NCI-H748 treated with DMSO at 0.1 percent for 48 hours (cell line): ENCODE data around the gene CCDC178.
A peak's percentile ranks its signal among the peaks of the same experiment; 100 is the strongest.
"Not testable (repeated sequence)": the region's sequence is repeated elsewhere in the genome, so short reads cannot be mapped to it uniquely, and the experiment has no call there.

Source experiments
- DNase-seq: peaks from one replicate; lab custom pipeline; 2025; lab: John Stamatoyannopoulos, UW

Gene CCDC178

DNA sequence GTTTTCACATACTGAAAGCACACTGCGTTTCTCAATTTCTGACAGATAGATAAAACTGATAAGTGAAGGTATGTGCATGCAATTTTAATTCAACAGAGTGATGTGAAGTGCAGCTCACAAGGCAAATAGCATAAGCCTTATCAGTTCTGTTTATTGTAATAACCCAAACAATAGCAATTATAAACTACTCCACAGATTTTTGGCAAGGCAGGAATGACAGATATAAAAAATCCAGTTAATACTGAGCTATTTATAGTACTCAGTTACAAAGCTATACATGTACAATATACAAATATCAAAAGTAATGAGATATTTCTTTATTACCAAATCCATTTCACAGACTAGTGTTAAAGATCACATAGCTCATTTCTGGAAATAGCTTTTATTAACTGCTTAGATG lies 456.8 kb downstream of the CCDC178 start:
- DNase-seq: no peak

DNA sequence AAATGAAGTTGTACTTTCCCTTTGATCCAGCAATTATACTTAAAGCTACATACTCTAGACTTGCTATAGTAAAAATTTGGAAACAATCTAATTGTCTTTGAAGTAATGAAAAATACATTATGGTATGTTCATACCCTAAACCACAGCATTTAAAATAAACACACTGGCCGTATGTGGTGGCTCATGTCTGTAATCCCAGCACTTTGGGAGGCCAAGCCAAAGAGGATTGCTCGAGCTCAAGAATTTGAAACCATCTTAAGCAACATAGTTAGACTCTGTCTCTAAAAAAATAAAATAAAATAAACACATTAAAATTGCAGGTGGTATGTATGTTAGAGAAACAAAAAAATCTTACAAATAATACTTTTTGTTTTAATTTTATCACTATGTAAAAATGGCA lies 459.6 kb downstream of the CCDC178 start:
- DNase-seq: no peak

DNA sequence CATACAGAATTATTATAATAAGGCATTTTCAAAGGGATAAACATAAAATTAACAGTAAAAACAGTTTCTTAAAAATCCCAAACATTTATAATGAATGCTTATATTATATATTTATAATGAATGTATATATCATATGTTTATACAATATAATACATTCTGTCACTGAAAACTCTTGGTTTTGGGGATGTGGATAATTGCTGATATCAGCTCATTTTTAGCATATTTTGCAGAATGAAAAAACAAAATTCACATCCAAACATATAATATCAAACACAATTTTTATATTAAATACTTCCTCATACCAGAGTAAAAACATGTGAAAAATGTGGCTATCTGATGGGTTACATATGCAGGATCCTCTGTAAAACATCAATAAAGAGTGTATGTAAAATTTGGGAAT lies 465.0 kb downstream of the CCDC178 start:
- DNase-seq: no peak

DNA sequence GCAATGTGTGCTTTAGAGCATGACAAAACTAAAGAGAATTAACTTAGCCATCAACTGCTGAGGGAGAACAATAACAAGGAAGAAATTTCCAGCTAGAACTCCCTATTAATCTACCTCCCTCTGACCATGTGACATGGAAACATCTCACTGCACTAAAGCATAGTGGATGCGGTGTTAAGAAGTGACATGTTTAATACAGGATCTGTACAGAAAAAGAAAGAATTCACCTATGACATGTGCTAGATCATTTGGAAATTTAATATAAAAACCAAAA lies 465.4 kb downstream of the CCDC178 start:
- DNase-seq: no peak

DNA sequence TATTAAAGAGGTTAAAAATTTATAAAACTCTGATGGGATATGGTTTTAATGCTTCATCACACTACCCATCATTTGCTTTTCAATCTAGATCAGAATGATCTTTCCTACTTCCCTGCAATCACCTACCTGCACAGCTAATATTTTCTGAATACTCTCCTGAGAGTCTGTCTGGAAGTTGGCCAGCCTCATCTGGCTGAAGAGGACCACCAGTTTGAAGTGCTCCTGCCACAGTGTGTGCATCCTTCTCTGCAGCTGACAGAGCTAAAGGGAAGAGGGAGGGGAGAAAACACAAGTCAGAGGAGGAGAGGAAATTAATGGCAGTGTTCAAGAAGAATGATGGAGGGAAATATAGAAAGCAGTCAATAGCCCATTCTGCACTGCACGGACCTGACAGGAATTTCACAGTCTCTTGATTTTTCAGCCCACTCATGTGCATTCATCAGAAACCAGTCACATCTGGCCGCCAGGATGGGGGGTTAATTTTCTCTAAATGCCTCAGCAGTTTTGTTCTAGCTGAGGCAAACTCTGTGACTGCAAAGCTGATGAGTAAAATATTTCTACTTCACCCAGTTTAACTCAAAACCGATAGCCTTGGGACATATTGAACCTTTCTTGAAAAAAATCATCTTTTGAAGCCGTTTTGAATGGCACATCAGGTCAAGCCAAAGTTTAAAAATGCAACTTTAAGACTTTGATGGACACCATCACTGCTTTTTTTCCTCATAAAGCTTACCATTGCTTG lies 465.9 kb downstream of the CCDC178 start:
- peak; percentile 14 for DNase-seq

DNA sequence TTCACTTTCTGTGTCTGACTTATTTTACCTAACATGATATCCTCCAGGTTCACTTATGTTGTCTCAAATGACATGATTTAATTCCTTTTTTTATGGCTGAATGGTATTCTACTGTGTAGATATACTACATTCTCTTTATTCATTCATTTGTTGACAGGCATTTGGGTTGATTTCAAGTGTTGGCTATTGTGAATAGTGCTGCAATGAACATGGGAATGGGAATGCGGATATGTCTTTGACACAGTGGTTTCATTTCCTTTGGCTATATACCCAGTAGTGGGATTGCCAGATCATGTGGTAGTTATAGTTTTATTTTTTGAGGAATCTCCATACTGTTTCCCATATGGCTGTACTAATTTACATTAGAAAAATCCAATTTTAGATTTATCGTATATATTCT lies 472.3 kb downstream of the CCDC178 start:
- DNase-seq: no peak

DNA sequence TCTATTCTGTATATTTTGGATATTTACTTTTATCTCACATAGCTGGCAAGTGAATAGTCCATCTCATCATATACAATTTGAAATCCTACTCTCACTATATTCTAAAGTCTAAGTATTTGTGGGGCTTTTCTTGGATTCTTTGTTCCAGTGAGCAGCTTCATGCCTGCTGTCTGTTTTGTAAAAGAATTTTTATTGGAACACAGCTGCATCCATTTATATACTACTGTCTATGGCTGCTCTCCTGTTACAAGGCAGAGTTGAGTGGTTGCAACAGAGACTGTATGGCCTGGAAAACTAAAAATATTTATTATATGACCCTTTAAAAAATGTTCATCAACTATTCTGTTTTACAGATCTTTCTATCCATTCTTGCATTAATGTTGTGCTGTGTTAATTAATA lies 474.4 kb downstream of the CCDC178 start:
- no peak for DNase-seq

DNA sequence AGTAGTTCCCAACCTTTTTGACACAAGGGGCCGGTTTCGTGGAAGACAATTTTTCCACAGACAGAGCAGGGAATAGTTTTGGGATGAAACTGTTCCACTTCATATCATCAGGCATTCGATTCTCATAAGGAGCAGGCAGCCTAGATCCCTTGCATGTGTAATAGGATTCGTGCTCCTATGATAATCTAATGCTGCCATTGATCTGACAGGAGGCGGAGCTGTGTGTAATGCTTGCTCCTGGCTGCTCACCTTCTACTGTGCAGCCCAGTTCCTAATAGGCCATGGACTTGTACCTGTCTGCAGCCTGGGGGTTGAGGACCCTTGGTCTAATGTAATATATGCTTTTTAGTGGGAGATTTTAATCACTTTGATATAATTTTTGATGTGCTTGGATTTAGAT lies 479.0 kb downstream of the CCDC178 start:
- no peak for DNase-seq

DNA sequence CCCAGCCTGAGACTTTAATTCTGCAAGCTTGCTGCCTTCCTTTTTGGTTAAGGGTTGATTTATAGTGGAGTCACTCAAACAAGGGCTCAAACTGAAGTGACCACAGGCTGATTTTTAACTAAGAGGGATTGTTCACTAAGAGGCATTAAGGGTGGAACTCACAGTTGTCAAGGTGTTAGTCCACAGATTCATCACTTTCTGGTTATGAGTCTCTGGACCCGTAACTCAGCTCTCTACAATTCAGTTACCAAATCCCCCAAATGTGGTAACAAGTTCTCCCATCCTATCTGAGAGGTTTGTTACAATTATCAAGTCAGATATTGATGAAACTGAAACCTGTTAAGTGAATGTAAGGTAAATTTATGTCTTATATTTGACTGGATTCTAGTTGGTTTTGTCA lies 481.8 kb downstream of the CCDC178 start:
- no peak for DNase-seq

DNA sequence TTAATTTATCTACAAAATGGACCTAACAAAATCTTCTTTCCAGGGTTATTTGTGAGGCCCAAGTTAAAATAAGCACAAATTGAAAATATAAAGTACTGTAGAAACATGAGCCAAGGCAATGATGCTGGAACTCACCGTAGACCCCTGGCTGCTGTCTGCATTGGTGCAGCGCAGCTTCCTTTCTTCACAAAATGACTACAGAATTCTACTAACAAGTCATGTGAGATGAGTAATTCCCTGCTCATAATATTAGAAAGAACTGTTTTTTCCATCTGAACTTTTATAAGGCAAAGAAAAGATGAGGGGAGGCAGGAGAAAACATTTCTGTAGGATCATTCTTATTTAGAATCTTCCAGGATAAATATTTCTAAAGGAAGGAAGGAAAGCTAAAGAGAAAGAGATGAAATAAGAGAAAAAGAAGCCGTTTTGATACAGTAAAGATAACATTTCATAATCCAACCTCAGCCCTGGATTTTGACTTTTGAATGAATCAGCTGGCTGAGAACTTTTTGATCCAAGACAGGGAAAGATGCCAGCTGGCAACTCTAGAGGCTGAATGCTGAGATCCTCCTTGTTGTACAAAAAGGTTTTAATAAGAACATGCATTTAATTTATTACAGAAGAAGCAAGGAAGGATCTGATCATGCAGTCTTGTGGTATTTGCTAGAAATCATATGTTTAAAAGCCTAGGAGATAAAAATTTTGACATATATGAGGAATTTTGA lies 483.8 kb downstream of the CCDC178 start:
- no peak for DNase-seq

DNA sequence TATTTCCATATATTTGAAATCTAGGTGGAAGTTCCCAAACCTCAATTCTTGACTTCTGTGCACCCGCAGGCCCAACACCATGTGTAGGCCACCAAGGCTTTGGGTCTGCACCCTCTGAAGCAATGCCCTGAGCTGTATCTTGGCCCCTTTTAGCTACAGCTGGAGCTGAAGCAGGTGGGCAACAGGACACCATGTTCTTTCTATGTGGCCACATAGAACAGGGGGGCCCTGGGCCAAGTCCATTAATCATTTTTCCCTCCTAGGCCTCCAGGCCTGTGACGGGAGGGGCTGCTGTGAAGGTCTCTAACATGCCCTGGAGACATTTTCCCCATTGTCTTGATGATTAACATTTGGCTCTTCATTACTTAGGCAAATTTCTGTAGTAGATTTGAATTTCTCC lies 488.2 kb downstream of the CCDC178 start:
- DNase-seq: not testable (repeated sequence)

DNA sequence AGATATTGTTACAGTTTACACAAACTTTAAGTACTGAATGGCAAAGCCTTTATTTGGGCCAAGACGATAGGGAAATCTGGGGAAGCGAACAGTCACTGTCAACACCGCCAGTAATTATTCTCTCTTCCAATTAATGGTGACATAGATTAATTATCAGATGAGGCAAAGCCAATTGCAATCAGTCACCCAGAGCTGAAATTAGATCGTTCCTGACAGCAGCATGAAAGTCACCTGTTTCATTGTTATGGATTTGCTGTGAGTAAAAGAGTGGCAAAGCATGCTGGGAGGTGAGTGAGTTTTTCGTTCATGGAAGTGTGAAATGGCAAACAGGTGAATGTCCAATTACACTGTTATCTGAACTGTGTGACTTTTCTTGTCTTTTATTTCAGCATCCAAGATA lies 502.9 kb downstream of the CCDC178 start:
- DNase-seq: peak; percentile 64

DNA sequence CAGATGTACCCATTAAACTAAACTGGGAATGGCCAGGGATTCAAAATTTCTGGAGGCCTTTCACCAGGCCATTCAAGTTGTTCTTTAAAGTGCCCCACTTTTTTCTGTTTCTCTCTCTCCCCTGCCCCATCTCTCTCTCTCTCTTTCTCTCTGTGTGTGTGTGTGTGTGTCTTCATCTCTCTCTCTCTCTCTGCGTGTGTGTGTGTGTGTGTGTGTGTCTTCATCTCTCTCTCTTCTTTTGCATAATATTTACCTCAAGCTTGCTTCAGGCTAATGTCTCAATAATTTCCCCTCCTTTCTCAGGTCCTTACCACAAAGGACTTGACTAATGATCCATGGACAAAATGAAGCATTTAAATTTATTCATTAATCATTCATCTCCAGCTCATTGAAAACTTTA lies 503.5 kb downstream of the CCDC178 start:
- DNase-seq: no peak

DNA sequence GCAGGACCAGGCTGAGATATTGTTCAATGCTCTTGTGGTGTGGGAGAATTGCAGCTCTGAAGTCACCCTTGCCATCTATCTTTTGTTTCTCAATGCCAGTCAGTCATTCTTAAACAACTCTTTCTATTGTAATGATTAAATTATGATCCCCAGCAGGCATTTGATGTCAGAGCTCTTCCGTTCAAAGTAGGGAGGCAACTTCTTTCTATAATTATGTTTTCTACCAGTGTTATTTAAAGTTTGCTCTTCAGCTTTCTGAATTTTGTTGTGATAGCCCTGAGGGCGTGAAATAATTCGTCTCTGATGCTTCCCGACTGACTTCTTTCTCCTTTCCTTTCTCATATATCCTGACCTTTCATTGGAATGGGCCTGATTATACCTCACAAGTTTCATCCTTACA lies 506.3 kb downstream of the CCDC178 start:
- no peak for DNase-seq

DNA sequence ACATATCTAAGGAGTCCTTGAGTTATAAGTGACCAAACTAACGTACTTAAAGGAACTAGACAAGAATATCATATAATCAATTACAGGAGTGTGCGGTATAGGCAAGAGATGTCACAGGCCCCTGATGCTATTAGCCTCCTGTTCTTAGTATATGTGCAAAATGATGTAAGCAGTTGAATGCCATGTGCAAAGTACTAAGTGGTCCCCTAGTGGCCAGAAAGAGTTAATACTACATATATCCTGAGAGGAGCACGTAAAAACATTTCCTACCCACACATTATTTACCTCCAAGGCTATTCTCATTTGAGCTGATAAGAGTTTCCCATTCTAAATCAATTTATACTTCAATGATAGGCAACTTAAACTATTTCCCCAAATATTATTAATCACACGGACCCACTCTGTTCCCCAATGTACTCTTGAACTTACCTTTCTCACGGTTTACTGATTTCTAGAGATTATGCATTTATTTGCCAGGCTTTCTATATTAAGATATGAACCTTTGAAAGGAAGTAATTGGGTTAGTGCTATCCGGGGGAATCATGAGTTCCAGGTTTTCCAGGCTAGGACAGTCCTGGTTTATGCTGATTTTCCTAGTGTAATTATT lies 509.7 kb downstream of the CCDC178 start:
- DNase-seq: peak; percentile 66

DNA sequence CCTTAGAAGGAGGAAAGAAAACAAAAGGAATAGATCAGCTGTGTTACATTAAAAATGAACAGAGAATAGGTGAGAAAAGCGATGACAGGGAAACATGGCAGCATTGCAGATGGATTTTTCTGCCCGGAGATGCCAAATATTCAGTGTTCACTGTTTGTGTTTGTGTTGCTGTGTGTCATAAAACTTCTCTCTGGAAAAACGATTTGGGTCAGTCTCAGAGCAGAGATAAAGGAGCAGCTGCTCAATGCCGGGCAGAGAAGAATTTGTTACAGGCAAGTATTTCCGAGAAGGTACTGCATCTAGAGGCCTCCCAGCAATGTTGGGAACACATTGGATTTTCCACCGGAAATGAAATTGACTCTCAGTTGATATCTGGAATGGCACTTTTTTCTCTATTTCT lies 511.3 kb downstream of the CCDC178 start:
- no peak for DNase-seq

DNA sequence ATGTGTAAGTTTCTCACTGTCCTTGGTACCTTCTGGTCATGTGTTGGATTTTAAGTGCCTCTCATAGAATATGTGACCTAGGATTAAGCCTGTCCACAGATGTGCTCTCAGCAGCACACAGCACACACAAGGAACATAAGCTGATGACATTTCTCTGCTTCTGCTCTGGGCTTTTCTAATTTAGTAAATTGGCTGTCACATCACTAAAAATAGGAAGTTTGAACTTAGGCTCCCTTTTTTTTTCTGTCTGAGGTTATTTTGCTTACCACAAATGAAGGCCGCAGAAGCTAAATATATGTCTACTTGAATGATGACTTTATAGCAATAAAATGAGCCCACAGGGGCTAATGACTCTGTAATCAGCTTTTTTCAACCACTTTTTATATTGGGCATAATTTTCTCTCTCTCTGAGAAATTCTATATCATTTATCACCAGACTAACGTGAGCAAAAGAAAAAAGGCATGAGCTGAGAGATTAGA lies 517.5 kb downstream of the CCDC178 start:
- no peak for DNase-seq

DNA sequence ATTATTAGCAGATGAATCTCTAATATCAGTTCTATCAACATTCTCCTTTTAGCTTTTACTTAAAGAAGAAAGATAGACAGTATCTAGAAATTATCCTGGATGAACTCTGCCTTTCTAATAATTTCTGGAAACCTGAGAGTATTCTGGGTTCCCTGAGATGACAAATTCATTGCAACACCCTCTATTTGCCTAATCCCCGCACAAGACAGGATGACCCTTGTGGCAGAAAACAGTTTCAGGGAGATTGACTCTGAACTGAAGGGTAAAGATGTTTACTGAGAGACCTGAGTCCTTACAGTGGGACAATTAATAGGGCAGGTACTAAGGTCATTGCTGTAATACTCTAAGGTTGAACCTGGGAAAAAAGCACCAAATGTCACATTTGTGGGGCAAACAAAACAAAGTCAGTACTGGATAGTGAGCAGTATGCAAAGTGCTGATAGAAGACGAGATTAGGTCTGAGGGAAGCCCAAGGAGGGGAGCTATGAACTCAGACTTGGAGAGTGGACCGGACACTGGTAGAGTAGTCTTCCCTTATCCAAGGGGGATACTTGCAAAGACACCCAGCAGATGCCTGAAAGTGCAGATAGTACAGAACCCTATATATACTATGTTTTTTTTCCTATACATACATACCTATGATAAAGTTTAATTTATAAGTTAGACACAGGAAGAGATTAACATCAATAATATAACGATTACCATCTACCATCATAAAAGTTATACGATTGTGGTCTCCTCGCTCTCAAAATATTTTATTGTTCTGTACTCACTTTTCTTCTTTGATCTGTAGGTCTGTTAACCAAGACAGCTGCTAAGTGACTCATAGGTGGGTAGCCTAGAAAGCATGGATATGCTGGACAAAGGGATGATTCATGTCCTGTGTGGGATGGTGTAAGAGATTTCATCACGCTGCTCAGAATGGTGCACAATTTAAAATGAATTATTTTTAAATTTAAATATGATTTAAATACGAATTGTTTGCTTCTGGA lies 519.4 kb downstream of the CCDC178 start:
- no peak for DNase-seq

DNA sequence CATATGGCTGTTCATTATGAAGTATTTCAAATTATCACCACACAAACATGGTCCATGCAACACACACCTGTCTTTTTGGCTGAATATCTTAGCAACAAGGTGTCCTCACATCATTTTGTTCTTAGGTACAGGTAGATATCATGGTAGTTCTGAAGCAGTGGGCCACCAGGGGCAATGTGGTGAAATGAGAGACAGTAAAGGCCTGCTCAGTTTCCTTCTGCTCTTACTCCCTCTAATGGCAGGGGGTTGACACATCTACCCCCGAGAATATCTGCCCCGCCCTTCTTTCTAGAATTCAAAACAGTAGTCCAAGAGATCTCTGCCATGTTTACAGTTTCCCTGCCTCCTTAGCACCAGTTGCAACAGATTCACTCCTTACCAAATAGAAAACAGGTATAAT lies 520.7 kb downstream of the CCDC178 start:
- DNase-seq: peak; percentile 85

DNA sequence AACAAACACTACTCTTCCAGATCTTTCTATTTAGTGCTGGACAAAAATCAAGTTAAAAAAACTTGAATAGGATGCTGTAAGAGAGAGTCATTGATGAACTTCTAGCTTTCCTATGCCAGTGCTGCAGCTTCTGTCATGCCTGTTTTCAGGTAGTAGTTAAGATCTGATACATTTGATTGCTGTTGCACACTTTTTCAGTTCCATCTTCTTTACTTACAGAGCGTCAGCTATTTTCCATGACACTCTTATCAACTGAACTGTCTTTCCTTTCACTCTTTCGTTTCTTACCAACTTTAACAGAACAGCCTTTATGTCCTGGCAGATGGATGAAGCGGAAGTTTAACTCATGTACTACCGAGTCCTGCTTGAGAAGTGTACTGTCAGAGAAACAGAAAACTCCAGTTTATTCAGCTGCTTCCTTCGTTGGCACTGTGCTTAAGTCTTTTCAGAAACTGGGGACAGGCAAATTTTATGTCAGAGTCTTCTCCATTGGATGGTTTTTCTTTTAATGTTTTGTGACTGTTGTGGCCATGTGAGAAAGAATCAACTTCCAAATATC lies 521.8 kb downstream of the CCDC178 start:
- no peak for DNase-seq

DNA sequence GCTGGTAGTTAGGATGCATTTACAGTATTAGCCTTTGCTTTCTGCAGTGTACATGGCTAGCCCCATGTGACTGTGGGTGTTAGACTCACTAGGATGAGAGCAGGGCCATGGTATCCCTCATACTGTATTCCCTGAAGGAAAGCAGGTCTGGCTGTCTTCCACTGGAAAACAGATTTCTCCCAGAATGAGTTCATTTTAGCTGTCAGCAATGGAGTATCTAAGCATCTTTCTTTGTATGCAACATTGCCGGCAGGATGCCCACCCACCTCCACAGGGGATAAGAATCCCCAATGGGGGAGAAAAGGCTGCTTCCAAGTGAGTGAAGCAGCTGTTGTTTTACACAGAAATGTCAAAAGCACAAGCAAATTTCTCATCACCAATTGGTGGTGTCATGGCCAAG lies 525.0 kb downstream of the CCDC178 start:
- DNase-seq: no peak
